Measurements from ENCODE around the gene OPHN1.

Gene OPHN1

DNA sequence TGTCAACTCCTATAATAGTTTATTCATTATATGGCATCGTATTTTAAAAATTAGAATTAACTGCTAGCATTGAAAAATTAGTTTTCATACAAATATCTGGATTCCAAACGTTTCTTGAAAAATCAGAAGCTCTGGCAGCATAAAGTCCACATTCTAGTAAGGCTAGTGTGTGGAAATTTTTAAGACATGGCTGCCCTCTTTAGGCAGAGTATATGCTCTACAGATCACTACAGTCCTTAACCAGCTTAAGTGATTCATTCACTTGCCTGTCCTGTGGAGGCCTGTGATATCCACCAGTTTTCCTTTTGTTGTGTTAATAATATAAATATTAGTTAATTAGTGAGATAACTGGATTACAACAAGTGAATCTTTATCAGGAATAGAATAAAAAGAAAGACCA, 287.2 kb downstream of the OPHN1 start:
- Histone ChIP-seq H3K9me3 (ENCODE audit: control insufficient read depth, low read depth, low read length) (peaks cover 10% of the 10 kb centered on the region), H3K27me3 (ENCODE audit: control insufficient read depth, insufficient read depth, low read length) (no peaks in the 10 kb centered on the region), H3K9ac (ENCODE audit: low read length) (no peak overlapping the region), H3K4me3 (ENCODE audit: low read length) (no peak overlapping the region), H3K36me3 (ENCODE audit: control insufficient read depth, low read depth, low read length) (no peaks in the 10 kb centered on the region), H3K4me1 (ENCODE audit: control insufficient read depth, low read depth, low read length) (no peaks in the 10 kb centered on the region), H3K27ac (ENCODE audit: low read length) (no peak overlapping the region)

DNA sequence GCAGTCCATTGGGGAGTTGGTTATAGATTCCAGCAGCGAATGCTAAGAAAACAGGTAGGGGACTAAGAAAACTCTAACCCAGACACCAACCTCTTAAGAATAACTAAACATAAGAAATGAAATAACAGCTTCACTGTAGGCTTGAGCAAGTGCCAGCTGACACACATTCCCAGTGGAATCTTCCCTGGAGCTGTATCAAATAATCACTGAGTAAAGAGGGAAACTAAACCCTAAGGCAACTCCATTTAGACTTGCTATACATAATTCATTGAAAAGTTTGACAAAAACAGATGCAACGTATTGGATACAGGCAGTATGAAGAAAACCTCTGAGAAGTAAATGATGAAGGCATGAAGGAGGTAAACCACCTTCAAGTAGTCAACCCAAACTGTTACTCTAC, 293.5 kb downstream of the OPHN1 start:
- Histone ChIP-seq H3K36me3 (ENCODE audit: control insufficient read depth, low read depth, low read length) (no peaks in the 10 kb centered on the region), H3K9ac (ENCODE audit: low read length) (no peak overlapping the region), H3K4me3 (ENCODE audit: low read length) (no peak overlapping the region), H3K27me3 (ENCODE audit: control insufficient read depth, insufficient read depth, low read length) (no peaks in the 10 kb centered on the region), H3K9me3 (ENCODE audit: control insufficient read depth, low read depth, low read length) (peaks cover 2% of the 10 kb centered on the region), H3K4me1 (ENCODE audit: control insufficient read depth, low read depth, low read length) (no peaks in the 10 kb centered on the region), H3K27ac (ENCODE audit: low read length) (no peak overlapping the region)

DNA sequence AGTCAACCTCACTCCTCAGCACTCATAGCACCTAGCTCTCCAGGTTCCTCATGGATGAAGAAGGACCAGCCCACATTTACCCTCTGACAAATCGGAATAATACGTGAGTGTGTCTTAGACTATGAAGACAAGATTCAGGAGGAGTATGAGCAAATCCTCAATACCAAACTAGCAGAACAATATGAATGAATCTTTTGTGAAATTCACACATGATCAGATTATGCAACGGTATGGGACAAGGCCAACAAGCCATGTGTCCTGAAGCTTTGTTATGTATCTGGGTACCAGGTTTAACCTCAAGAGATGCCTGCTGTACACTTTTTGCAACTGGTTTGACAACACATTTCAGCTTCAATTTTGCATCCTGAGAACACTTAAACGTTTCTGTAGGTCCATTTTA, 300.1 kb downstream of the OPHN1 start:
- Histone ChIP-seq H3K4me3 (ENCODE audit: low read length) (no peak overlapping the region), H3K27me3 (ENCODE audit: control insufficient read depth, insufficient read depth, low read length) (no peaks in the 10 kb centered on the region), H3K9me3 (ENCODE audit: control insufficient read depth, low read depth, low read length) (peaks cover 13% of the 10 kb centered on the region), H3K9ac (ENCODE audit: low read length) (no peak overlapping the region), H3K36me3 (ENCODE audit: control insufficient read depth, low read depth, low read length) (no peaks in the 10 kb centered on the region), H3K4me1 (ENCODE audit: control insufficient read depth, low read depth, low read length) (no peaks in the 10 kb centered on the region), H3K27ac (ENCODE audit: low read length) (no peak overlapping the region)

DNA sequence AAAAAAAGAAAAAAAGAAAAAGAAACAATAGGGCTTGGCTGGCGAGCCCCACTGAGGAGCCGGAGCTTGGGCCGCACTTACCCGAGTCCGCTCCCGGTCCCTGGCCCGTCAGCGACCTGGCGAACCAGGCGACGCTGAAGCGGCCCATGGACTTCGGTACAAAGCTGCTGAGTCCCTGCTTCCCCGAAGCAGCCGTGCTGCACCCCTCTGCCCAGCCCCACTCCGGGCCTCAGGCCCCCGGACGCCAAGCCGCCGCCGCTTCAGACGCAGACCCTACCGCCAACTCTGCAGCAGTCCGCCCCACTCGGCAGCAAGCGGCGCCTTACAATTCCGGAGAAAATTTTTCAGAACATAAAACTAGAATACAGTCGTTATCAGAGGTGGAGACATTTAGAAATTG, 300.5 kb downstream of the OPHN1 start:
- Histone ChIP-seq H3K4me1 (ENCODE audit: control insufficient read depth, low read depth, low read length) (no peaks in the 10 kb centered on the region), H3K36me3 (ENCODE audit: control insufficient read depth, low read depth, low read length) (no peaks in the 10 kb centered on the region), H3K9me3 (ENCODE audit: control insufficient read depth, low read depth, low read length) (peaks cover 13% of the 10 kb centered on the region), H3K27ac (ENCODE audit: low read length) (no peak overlapping the region), H3K27me3 (ENCODE audit: control insufficient read depth, insufficient read depth, low read length) (no peaks in the 10 kb centered on the region), H3K4me3 (ENCODE audit: low read length) (no peak overlapping the region), H3K9ac (ENCODE audit: low read length) (no peak overlapping the region)

DNA sequence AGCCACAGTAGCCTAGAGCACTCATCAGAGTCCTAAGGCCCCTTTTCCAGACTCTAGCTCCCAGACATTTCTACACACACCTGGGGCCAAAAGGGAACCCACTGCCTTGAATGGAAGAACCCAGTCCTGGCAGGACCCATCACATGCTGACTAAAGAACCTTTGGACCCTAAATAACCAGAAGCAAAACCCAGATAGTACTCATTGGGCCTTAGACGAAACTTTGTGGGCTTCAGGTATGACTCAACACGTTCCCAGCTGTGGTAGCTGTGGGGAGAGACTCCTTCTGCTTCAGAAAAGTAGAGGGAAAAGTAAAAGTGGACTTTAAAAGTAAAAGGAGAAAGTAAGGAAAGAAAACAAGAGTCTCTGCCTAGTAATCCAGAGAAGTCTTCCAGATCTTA, 311.5 kb downstream of the OPHN1 start:
- Histone ChIP-seq H3K9me3 (ENCODE audit: control insufficient read depth, low read depth, low read length) (peaks cover 17% of the 10 kb centered on the region), H3K9ac (ENCODE audit: low read length) (no peak overlapping the region), H3K27ac (ENCODE audit: low read length) (no peak overlapping the region), H3K4me1 (ENCODE audit: control insufficient read depth, low read depth, low read length) (no peaks in the 10 kb centered on the region), H3K36me3 (ENCODE audit: control insufficient read depth, low read depth, low read length) (no peaks in the 10 kb centered on the region), H3K4me3 (ENCODE audit: low read length) (no peak overlapping the region), H3K27me3 (ENCODE audit: control insufficient read depth, insufficient read depth, low read length) (no peaks in the 10 kb centered on the region)

DNA sequence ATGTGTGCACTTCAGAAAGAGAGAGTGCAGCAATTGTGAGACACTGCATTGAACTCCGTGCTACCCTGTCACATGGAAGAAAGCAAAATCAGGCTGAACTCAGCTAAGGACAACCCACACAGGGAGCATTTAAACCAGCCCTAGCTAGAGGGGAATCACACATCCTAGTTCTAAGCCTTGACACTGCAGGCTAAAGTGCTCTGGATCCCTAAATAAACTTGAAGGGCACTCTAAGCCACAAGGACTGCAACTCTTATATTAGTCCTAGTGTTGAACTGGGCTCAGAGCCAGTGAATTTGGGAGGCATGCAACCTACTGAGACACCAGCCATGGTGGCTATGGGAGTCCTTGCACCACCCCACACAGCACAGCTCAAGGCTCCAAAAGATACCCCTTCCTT, 311.9 kb downstream of the OPHN1 start:
- Histone ChIP-seq H3K9ac (ENCODE audit: low read length) (no peak overlapping the region), H3K4me3 (ENCODE audit: low read length) (no peak overlapping the region), H3K9me3 (ENCODE audit: control insufficient read depth, low read depth, low read length) (peaks cover 14% of the 10 kb centered on the region), H3K27ac (ENCODE audit: low read length) (no peak overlapping the region), H3K4me1 (ENCODE audit: control insufficient read depth, low read depth, low read length) (no peaks in the 10 kb centered on the region), H3K27me3 (ENCODE audit: control insufficient read depth, insufficient read depth, low read length) (no peaks in the 10 kb centered on the region), H3K36me3 (ENCODE audit: control insufficient read depth, low read depth, low read length) (no peaks in the 10 kb centered on the region)

DNA sequence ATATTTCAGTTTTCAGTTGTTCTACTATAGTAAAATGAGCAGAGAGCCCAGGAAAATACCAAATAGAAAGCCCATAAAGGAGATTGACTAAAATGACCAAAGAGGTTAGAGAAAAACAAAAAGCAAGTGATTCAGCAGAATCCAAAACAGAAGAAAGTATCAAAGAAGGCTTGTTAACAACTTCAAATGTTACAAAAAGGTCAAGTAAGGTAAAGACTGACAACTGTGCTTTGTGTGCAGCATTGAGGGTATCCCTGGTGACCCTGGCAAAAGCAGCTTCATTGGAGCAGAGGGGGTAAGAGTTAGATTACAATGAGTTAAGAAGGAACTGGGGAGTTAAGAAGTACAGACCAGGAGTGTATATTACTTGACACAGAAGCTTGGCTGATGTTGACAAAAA, 317.9 kb downstream of the OPHN1 start:
- Histone ChIP-seq H3K27me3 (ENCODE audit: control insufficient read depth, insufficient read depth, low read length) (no peaks in the 10 kb centered on the region), H3K4me1 (ENCODE audit: control insufficient read depth, low read depth, low read length) (peaks cover 7% of the 10 kb centered on the region), H3K27ac (ENCODE audit: low read length) (no peak overlapping the region), H3K36me3 (ENCODE audit: control insufficient read depth, low read depth, low read length) (no peaks in the 10 kb centered on the region), H3K9me3 (ENCODE audit: control insufficient read depth, low read depth, low read length) (peaks cover 21% of the 10 kb centered on the region), H3K9ac (ENCODE audit: low read length) (no peak overlapping the region), H3K4me3 (ENCODE audit: low read length) (no peak overlapping the region)

DNA sequence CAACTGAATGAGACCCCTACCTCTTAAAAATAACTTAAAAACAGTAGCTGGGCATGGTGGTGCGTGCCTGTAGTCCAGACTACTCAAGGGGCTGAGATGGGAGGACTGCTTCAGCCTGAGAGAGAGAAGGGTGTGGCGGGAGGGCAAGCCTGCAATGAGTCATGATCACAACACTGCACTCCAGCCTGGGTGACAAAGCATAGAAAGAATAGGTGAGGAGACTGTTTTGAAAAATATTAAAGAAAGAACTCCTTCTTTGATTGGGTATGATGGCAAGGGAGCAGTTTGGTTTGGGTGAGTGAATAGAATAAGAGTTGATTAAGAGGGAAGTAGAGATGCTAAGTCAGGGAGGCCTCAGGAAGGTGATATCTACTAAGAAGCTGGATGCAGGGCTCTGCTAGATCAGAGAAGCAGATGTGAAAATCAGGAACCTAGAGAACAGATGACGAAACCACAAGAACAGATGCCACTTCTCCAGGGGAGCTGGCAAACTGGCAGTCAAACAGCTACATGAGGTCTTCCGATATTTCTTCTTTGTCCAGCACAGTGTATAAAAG, 318.6 kb downstream of the OPHN1 start:
- peaks cover 24% of the 10 kb centered on the region for H3K9me3 ChIP-seq (ENCODE audit: control insufficient read depth, low read depth, low read length)
- peaks cover 7% of the 10 kb centered on the region for H3K4me1 ChIP-seq (ENCODE audit: control insufficient read depth, low read depth, low read length)
- H3K4me3 ChIP-seq (ENCODE audit: low read length) = no peak overlapping the region
- no peak overlapping the region for H3K9ac ChIP-seq (ENCODE audit: low read length)
- no peaks in the 10 kb centered on the region for H3K36me3 ChIP-seq (ENCODE audit: control insufficient read depth, low read depth, low read length)
- no peak overlapping the region for H3K27ac ChIP-seq (ENCODE audit: low read length)
- no peaks in the 10 kb centered on the region for H3K27me3 ChIP-seq (ENCODE audit: control insufficient read depth, insufficient read depth, low read length)

DNA sequence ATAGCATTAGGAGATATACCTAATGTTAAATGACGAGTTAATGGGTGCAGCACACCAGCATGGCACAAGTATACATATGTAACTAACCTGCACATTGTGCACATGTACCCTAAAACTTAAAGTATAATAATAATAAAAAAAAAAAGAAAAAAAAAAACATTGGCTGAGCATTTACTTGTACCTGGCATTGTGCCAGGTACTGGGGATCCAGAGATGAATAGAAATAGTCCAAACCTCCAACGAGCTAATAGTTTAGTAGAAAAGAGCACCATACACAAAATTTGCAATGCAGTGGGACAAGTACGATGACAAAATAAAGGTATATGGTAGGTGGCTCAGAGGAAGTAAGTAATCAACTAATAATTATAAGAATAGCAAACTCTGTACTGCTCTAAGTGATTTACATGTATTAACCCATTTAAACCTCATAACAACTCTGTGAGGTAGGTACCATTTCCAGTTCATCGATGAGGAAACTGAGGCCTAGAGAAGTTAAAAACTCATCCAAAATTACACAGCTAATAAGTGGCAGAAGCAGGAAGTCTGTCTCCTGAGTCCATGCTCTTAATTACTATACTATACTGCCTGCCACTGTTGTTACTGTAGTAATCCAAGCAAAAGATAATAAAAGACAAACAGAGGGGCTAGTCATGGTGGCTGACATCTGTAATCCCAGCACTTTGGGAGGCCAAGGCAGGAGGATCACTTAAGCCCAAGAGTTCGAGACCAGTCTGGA, 319.3 kb downstream of the OPHN1 start:
- H3K36me3 ChIP-seq (ENCODE audit: control insufficient read depth, low read depth, low read length) = no peaks in the 10 kb centered on the region
- peaks cover 7% of the 10 kb centered on the region for H3K4me1 ChIP-seq (ENCODE audit: control insufficient read depth, low read depth, low read length)
- no peak overlapping the region for H3K4me3 ChIP-seq (ENCODE audit: low read length)
- H3K9me3 ChIP-seq (ENCODE audit: control insufficient read depth, low read depth, low read length) = peaks cover 26% of the 10 kb centered on the region
- H3K27me3 ChIP-seq (ENCODE audit: control insufficient read depth, insufficient read depth, low read length) = no peaks in the 10 kb centered on the region
- H3K27ac ChIP-seq (ENCODE audit: low read length) = no peak overlapping the region
- H3K9ac ChIP-seq (ENCODE audit: low read length) = no peak overlapping the region

DNA sequence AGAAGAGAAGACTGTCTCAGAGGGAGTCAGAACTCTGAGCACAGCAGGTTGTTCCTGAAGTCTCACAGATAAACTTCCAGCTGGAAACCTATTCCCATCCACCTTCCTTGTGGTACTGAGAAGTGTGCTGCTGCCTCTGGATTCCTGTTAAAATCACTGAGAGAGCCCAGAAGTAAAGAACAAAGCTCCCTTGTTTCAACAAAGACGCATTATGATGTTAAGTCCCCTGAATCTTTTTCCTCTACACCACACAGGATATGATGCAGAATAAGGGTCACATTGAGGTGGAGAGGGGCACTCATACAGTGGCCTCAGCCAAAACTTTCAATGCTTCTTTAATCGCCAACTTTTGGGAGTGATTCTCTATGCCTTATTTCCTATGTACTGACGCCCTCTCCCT, 321.0 kb downstream of the OPHN1 start:
- Histone ChIP-seq H3K4me1 (ENCODE audit: control insufficient read depth, low read depth, low read length) (peaks cover 7% of the 10 kb centered on the region), H3K27me3 (ENCODE audit: control insufficient read depth, insufficient read depth, low read length) (no peaks in the 10 kb centered on the region), H3K9me3 (ENCODE audit: control insufficient read depth, low read depth, low read length) (peaks cover 27% of the 10 kb centered on the region), H3K4me3 (ENCODE audit: low read length) (no peak overlapping the region), H3K9ac (ENCODE audit: low read length) (no peak overlapping the region), H3K27ac (ENCODE audit: low read length) (no peak overlapping the region), H3K36me3 (ENCODE audit: control insufficient read depth, low read depth, low read length) (no peaks in the 10 kb centered on the region)

DNA sequence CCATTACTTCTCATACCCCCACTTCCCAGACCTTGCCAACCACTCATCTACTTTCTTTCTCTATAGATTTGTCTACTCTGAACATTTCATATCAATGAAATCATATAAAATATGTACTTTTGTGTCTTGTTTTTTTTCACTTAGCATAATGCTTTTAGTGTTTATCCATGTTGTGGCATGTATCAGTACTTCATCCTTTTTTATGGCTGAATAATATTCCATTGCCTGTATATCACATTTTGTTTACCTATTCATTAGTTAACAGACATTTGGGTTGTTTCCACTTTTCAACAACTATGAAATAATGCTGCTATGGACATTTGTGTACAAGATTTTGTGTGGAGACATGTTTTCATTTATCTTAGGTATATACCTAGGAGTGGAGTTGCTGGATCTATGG, 324.1 kb downstream of the OPHN1 start:
- H3K9me3 ChIP-seq (ENCODE audit: control insufficient read depth, low read depth, low read length) = peaks cover 27% of the 10 kb centered on the region
- H3K36me3 ChIP-seq (ENCODE audit: control insufficient read depth, low read depth, low read length) = no peaks in the 10 kb centered on the region
- no peak overlapping the region for H3K4me3 ChIP-seq (ENCODE audit: low read length)
- no peak overlapping the region for H3K9ac ChIP-seq (ENCODE audit: low read length)
- no peaks in the 10 kb centered on the region for H3K27me3 ChIP-seq (ENCODE audit: control insufficient read depth, insufficient read depth, low read length)
- no peak overlapping the region for H3K27ac ChIP-seq (ENCODE audit: low read length)
- peaks cover 7% of the 10 kb centered on the region for H3K4me1 ChIP-seq (ENCODE audit: control insufficient read depth, low read depth, low read length)

DNA sequence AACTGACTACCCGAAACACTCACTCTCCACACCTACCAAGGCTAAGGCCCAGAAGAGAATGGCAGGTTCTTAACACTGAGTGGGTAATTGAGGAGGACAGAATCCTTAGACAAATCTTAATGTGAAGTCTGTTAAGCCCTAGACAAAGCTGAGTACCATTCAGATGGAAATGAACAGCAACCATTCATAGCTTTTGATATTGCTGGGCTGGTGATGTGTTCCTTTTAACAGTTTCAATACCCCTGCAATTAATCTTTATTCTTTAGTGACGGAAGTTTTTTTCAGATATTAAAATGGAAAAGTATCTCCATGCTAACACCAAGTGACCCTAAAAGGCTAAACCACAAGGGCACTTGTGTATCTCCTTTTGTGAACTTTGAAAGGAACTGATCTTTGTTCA, 334.9 kb downstream of the OPHN1 start:
- Histone ChIP-seq H3K27me3 (ENCODE audit: control insufficient read depth, insufficient read depth, low read length) (no peaks in the 10 kb centered on the region), H3K9ac (ENCODE audit: low read length) (no peak overlapping the region), H3K4me3 (ENCODE audit: low read length) (no peak overlapping the region), H3K36me3 (ENCODE audit: control insufficient read depth, low read depth, low read length) (no peaks in the 10 kb centered on the region), H3K27ac (ENCODE audit: low read length) (no peak overlapping the region), H3K4me1 (ENCODE audit: control insufficient read depth, low read depth, low read length) (peaks cover 10% of the 10 kb centered on the region), H3K9me3 (ENCODE audit: control insufficient read depth, low read depth, low read length) (peaks cover 4% of the 10 kb centered on the region)

Data from iPS-18a (cell line).